Motor neuron (in vitro differentiated cells): ENCODE results near the gene KRT26. TPM values are rescaled to one million over a fixed set of nuclear protein-coding genes. Genes with fewer than 3 reads are reported as not detected.
A peak's percentile ranks its signal among the peaks of the same experiment; 100 is the strongest.

Experiments used
- ATAC-seq, 8 experiments: fragments of 200-7000 bp; cut with Tn5 transposase; replicated peaks in 6 of 8; 2 replicates each; pipeline ENCODE4 v1.8.0; 2021; ENCODE audit warnings: mild to moderate bottlenecking in 8 of 8, moderate library complexity in 8 of 8
- H3K27ac ChIP-seq, 2 donors: fragments of 250-450 bp; sonication (Bioruptor Pico); 2 replicates each; pipeline ENCODE4 v1.9.0; 2021; ENCODE audit warnings: antibody characterized with exemption in 2 of 2, mild to moderate bottlenecking in 2 of 2, moderate library complexity in 1 of 2
- H3K4me1 ChIP-seq, 2 donors: fragments of 250-450 bp; sonication (Bioruptor Pico); replicated peaks in 1 of 2; 2 replicates each; pipeline ENCODE4 v1.6.1; 2021; ENCODE audit warnings: antibody characterized with exemption in 2 of 2, mild to moderate bottlenecking in 2 of 2, moderate library complexity in 1 of 2
- H3K4me3 ChIP-seq, 5 donors: fragments of 250-450 bp; sonication (Bioruptor Pico); 2 replicates each; pipeline ENCODE4 v1.9.0; 2021; ENCODE audit warnings: antibody characterized with exemption in 5 of 5, mild to moderate bottlenecking in 5 of 5, moderate library complexity in 4 of 5
- WGBS, 10 experiments: fragments of 450-650 bp; shearing (Covaris generic); methylation state at CpG; one replicate each; pipeline ENCODE4 v1.0.0; 2022; 5-methylcytosine and 5-hydroxymethylcytosine counted together
- in situ Hi-C, 9 experiments: fragments of 400-800 bp; cut with MboI; loops; one replicate each; pipeline ENCODE4 v1.15.0; 2021; ENCODE audit warnings: low sequenced_read_pairs in 9 of 9, low pct_unique_long_range_greater_than_20kb in 2 of 9; ENCODE audit not compliant: unreplicated experiment in 9 of 9
- total RNA-seq, 8 experiments: library from RNA; unstranded; fragments of 300-600 nt; gene quantifications; 2 replicates each; pipeline versions ENCODE4 v1.2.3 to v1.2.4, GENCODE V29; 2022

The KRT26 gene
- total RNA-seq, 8 experiments from 2014 or later = 0.28 TPM; not detected in 7

DNA sequence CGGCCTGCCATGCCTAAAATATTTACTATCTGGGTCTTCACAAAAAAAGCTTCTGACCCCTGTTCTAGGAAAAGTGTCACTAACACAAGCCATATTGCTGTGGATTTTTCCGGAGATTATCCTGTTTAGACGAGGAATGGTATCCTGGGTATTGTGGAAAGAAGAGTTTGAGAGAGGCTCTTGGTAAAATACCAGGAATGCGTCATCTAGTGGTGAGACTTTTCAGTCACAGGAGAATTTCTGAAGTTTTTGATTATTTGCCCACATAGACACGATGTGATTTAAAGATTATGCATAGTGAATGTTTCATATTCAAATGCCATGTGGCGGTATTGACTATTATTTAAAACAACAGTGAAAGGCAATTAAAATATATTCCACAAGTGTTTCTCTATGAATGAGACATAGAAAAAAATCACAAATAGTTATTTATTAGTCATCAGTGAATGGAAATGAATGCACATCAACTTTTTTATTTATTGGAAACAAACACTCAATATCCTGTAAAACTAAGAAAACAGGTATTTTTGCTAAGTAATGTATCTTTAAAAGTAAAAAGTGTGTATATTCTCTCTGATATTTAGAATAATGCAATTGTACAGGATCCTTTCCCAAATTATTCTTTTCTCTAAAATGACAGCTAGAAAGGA lies 19.9 kb upstream of the KRT26 start:
- WGBS, 10 experiments = 0 to 61% (median 26%) methylated on average over 1 to 6 of the region's 6 CpGs
- Histone ChIP-seq H3K27ac (no peak overlapping the region), H3K4me3 (no peak overlapping the region), H3K4me1 (no peaks in the 10 kb centered on the region)
- in situ Hi-C loops = loop anchor here in 3 of 9 experiments (10.0 to 25.0 kb wide), 2 partner anchors 177 to 180 kb away; no protein-coding TSS in a partner anchor
- peak in 3 of 8 experiments; percentile 38 to 69 (median 62) for ATAC-seq

DNA sequence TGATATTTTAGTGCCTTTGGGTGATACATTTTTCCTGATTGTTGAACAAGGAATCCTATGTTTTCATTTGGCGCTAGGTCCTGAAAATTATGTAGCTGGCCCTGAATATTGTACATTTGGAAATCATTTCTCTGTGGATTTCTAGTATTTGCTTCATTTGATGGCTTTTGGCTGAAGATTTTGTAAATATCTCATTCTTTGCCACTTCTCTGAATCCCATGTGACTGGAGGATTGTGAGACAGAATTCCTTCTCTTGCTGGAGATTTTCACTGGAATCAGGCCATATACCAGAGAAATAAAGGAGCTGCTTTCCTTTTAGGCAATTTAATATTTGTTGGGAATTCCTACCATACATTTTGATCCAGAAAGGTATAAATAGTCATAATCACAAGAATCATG lies 19.1 kb upstream of the KRT26 start:
- Histone ChIP-seq H3K4me3 (no peak overlapping the region), H3K27ac (no peak overlapping the region), H3K4me1 (no peaks in the 10 kb centered on the region)
- ATAC-seq = no peak
- WGBS, 10 experiments = 80 to 100% (median 92%) methylated on average over 1 of the region's 1 CpG; no CpG with 5 or more reads in 2 of the 10 experiments
- in situ Hi-C loops = loop anchor here in 3 of 9 experiments (10.0 to 25.0 kb wide), 2 partner anchors 176 to 179 kb away; no protein-coding TSS in a partner anchor

DNA sequence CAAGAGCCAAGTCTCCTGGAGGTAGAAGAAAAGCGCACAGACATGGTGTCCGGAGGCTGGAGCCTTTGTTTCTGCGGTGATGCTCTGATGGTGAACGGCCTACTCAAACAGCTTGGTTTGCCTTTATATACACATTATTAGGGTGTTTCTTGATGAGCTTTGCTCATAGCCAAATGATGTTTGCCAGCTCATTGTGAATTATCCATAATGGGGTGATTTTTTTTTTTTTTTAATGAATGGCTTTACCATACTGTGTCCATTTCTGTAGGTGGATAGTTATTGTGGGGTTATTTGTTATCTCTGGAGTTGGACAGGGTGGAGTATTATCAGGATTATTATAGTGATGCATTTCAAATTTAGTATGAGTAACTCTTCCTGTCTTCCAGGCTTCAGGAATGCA lies 10.4 kb upstream of the KRT26 start, which contains the start of gene KRT27:
Gene KRT27 (minus strand): TSS at position 101 of the 400 bp plus-strand sequence. CDS start 57 bp downstream, at position 44.
- Histone ChIP-seq H3K27ac (no peak within 1 kb of the TSS), H3K4me3 (no peak within 1 kb of the TSS), H3K4me1 (no peaks in the 10 kb centered on the region)
- no peak for ATAC-seq
- WGBS, 10 experiments = 60 to 100% (median 96%) methylated on average over 1 to 4 of the region's 4 CpGs; no CpG with 5 or more reads in 3 of the 10 experiments
- in situ Hi-C loops = loop anchor here in 1 of 9 experiments (25.0 kb wide), 1 partner anchor 170 kb away; no protein-coding TSS in a partner anchor

DNA sequence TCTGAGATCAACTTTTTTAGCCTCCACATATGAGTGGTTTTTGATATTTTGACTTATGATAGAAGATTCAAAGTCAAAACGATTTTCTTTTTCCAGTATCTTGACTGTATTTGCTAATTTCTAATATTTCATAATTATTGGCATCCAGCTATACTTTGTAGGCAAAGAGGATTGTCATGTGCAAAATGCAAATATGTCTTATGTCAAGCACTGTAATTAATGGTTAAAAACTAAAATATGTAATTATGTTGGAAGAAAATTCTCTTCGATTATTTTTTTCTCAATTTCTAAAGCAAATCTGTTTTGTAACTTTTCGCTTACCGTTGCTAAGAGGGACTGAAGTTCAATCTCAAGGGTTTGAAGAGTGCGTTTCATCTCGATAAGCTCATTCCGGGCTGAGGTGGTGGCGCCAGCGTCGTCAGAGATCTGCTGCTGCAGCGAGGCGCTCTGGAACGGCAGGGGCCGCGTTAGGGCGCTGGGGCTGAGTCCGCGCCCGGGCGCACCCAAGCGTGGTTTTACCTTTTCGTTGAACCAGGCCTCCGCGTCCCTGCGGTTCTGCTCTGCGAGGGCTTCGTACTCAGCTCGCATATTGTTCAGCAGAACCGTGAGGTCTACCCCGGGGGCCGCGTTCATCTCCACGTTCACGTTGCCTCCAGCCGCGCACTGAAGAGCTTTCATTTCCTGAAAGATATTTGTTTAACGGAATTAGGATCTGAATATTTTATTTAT lies 7.3 kb upstream of the KRT26 start:
- ATAC-seq = peak in 1 of 8 experiments; percentile 46

DNA sequence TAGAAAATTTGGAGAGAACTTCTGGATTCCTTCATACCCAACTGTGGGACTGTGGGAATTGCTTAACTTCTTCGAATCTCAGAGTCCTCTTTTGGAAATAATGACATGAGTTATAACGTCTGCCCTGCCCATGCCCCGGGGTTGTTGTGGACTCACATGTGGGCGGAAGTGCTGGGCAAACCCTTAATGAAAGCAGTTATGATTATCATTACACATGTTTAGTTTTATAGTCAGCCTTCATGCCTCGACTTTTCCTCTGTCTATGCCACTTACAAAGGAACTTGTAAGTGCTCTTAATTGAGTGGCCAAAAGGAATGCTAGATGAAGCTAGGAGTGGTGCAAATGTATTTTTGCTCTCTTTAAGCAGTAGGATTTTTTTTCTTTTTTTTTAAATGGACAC lies 6.5 kb upstream of the KRT26 start:
- Histone ChIP-seq H3K4me1 (no peaks in the 10 kb centered on the region), H3K27ac (no peak overlapping the region), H3K4me3 (no peak overlapping the region)
- ATAC-seq = peak in 3 of 8 experiments; percentile 63 to 77 (median 73)
- WGBS, 10 experiments = 7 to 88% (median 56%) methylated on average over 1 to 5 of the region's 5 CpGs; no CpG with 5 or more reads in 2 of the 10 experiments
- in situ Hi-C loops = loop anchor here in 1 of 9 experiments (25.0 kb wide), 1 partner anchor 166 kb away; no protein-coding TSS in a partner anchor

More for the DNA sequence above, 7.3 kb upstream of the KRT26 start:
- Histone ChIP-seq H3K27ac (no peak overlapping the region), H3K4me1 (no peaks in the 10 kb centered on the region), H3K4me3 (no peak overlapping the region)
- in situ Hi-C loops = loop anchor here in 1 of 9 experiments (25.0 kb wide), 1 partner anchor 167 kb away; no protein-coding TSS in a partner anchor
- 16 to 75% (median 65%) methylated on average over 5 to 29 of the region's 37 CpGs for WGBS, 10 experiments

DNA sequence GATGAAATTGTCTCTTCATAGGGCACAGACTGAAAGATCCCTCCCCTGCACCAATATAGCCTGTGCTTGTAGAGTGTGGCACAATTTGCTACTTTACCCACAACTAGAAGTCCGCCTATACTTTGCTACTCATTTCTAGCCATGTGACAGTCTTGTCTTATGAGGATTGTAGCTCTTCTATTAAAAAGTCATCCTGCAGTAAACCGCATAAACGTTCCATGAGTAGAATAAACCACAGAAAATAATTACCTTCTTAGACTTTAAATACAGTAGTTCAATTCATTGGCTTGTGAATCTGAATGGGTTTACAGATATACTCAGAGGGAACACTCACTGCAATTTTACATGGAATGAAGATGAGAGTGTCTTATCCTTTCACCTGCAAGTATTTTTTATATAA lies 6.0 kb upstream of the KRT26 start:
- Histone ChIP-seq H3K4me3 (no peak overlapping the region), H3K27ac (no peak overlapping the region), H3K4me1 (no peaks in the 10 kb centered on the region)
- ATAC-seq = no peak
- WGBS, 10 experiments = 56 to 97% (median 89%) methylated on average over 2 to 3 of the region's 3 CpGs; no CpG with 5 or more reads in 2 of the 10 experiments
- in situ Hi-C loops = loop anchor here in 1 of 9 experiments (25.0 kb wide), 1 partner anchor 166 kb away; no protein-coding TSS in a partner anchor

DNA sequence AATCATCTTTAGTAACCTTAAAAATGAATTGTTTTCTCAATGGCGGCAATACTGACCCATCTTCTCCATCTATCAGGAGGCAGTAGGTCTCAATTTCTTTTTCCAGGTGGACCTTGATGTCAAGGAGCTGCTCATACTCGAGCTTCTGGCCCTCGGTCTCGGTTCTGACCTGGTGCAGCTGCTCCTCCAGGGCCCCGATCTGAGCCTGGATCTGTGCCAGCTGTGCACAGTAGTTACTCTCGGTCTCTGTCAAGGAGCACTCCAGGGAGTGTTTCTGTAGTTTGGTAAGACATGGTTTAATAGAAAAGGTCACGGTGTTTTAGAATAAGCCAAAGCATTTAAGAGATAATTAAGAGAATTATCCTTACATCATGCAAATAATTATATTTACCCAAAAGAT lies 5.5 kb upstream of the KRT26 start:
- H3K4me1 ChIP-seq = no peaks in the 10 kb centered on the region
- no peak overlapping the region for H3K4me3 ChIP-seq
- no peak for ATAC-seq
- in situ Hi-C loops = loop anchor here in 1 of 9 experiments (25.0 kb wide), 1 partner anchor 165 kb away; no protein-coding TSS in a partner anchor
- WGBS, 10 experiments = 49 to 100% (median 80%) methylated on average over 1 to 7 of the region's 7 CpGs
- H3K27ac ChIP-seq = no peak overlapping the region

DNA sequence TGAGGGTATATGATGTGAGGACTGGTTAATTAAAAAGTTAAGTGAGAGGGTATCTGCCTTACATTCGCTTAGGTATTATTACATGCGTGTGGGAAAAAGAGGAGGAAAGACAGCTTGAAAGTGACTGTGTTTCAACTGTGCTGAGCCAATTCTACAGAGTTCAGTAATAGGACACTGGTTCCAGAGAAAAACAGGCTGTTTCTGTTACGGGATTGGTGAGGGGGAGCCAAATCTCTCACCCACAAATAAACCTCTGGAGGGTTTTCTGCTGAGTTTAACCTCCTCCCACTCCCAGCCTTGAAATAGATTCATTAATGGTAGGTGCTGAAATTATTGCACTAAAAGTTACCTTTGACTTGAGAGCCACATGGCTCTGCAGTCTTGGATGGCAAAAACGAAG lies 3.9 kb upstream of the KRT26 start:
- ATAC-seq = no peak
- H3K27ac ChIP-seq = no peak overlapping the region
- WGBS, 10 experiments = 44 to 100% (median 80%) methylated on average over 1 to 4 of the region's 4 CpGs
- in situ Hi-C loops = loop anchor here in 1 of 9 experiments (25.0 kb wide), 1 partner anchor 164 kb away; no protein-coding TSS in a partner anchor
- H3K4me3 ChIP-seq = no peak overlapping the region
- H3K4me1 ChIP-seq = no peaks in the 10 kb centered on the region

DNA sequence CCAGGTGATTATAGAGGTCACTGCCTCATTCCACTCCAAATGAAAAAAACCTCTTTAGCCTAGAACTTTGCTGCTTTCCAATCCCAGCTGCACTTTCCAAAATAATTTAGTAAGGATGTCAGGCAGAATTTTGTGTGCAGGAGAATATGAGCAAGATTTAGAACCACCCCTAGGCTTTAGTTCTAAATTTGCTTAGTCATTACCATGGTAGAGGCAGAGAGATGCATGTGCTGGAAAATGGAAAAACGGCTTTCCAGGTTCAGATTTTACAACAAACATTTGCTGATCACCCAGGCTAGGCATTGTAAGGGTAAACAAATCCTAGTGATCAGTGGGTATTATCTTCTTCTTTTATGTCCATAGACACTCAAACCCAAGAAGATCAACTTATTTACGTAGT lies 6.3 kb downstream of the KRT26 start:
- Histone ChIP-seq H3K4me1 (no peaks in the 10 kb centered on the region), H3K4me3 (no peak overlapping the region), H3K27ac (no peak overlapping the region)
- no peak for ATAC-seq
- in situ Hi-C loops = no loop called here
- WGBS, 10 experiments = 49 to 93% (median 82%) methylated on average over 1 to 2 of the region's 2 CpGs

DNA sequence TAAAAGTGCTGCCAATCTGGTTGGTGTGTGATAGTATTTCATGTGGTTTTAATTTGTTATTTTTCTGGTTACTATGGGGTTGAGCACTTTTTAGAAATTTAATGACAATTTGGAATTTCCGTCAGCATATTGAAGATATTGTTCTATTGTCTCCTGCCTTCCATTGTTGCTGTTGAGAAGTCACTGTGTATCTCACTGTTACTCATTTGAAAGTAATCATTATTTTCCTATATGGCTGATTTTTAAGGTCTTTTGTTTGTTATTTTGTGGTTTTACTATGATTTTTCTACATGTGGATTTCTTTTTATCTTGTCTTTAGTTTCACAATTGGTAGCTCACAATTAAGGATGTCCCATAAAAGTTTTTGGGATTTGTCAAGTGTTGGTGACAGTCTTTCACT lies 8.2 kb downstream of the KRT26 start:
- in situ Hi-C loops = no loop called here
- H3K4me1 ChIP-seq = no peaks in the 10 kb centered on the region
- no peak overlapping the region for H3K27ac ChIP-seq
- ATAC-seq = no peak
- 27 to 100% (median 69%) methylated on average over 1 of the region's 1 CpG; no CpG with 5 or more reads in 1 of the 10 experiments for WGBS, 10 experiments
- H3K4me3 ChIP-seq = no peak overlapping the region

DNA sequence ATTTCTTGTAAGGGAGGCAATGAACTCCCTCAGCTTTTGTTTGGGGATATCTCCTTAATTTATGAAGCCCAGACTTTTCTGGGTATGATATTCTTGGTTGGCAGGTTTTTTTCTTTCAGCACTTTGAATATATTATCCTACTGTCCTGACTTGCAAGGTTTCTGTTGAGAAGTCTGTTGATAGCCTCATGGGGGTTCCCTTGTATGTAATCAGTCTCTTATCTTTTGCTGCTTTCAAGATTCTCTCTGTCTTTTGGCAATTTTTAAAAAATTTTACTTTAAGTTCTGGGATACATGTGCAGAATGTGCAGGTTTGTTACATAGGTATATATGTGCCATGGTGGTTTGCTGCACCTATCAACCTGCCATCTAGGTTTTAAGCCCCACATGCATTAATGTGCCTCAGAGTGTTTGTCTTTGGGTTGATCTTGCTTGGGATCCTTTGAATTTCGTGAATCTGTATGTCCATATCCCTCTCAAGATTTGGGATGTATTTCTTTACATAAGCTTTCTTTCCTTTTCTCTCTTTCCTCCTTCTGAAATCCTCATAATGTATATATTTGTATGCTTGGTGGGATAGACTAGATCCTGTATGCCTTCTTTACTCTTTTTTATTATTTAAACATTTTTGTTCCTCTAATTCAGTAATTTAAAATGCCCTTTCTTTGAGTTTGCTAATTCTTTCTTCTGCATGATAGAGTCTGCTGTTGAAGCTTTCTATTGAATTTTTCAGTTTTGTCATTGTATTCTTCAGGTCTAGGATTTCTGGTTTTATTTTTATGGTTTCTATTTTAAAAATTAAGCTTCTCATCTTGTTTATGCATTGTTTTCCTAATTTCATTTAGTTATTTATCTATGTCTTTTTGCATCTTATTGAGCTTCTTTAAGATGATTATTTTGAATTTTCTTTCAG lies 11.6 kb downstream of the KRT26 start:
- Histone ChIP-seq H3K27ac (no peak overlapping the region), H3K4me3 (no peak overlapping the region), H3K4me1 (no peaks in the 10 kb centered on the region)
- WGBS, 10 experiments = 0 to 23% (median 6%) methylated on average over 1 of the region's 1 CpG; no CpG with 5 or more reads in 2 of the 10 experiments
- ATAC-seq = no peak
- in situ Hi-C loops = no loop called here

DNA sequence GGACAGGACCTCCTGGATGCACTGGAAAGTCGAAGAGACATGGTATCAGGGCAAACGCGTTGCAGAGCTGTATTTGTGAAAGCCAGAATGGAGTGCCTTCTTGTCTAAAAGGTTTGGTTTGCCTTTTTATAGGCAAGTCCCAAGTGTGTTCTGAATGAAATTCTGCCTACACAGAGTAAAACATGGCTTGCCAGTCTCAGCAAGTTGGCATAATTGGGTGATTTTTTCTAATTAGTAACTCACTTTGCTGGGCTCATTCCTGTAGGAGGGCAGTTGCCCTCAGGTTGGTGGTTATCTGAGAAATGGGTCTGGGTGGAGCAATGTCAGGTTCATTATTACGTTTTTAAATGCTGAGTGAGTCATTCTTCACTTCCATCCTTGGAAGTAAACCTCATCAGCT lies 16.8 kb downstream of the KRT26 start, which contains the start of gene KRT25:
Gene KRT25 (minus strand): TSS at position 101 of the 400 bp plus-strand sequence. CDS start 60 bp downstream, at position 41.
- WGBS, 10 experiments = 0 to 76% (median 52%) methylated on average over 1 to 4 of the region's 4 CpGs; no CpG with 5 or more reads in 2 of the 10 experiments
- no peak for ATAC-seq
- in situ Hi-C loops = no loop called here
- Histone ChIP-seq H3K4me3 (no peak within 1 kb of the TSS), H3K4me1 (no peaks in the 10 kb centered on the region), H3K27ac (no peak within 1 kb of the TSS)
